CD4-positive, alpha-beta T cell treated with Interleukin-10 for 1 hour (primary cell): ENCODE measurements around the gene ERBB2.
"Not testable (repeated sequence)": the region's sequence is repeated elsewhere in the genome, so short reads cannot be mapped to it uniquely, and the experiment has no call there.

Source experiments
- DNase-seq: peaks from one replicate; pipeline ENCODE4 v3.0.0-alpha.2; 2020

The ERBB2 gene

GRCh38 chr17:39750131-39751015 is 50.5 kb downstream of the ERBB2 start:
- DNase-seq: no peak

- DNase-seq: no peak
Measured at GRCh38 chr17:39751016-39751543, 51.2 kb downstream of the ERBB2 start.

GRCh38 chr17:39751637-39752036 is 51.8 kb downstream of the ERBB2 start:
- no peak for DNase-seq

GRCh38 chr17:39752241-39752881 is 52.5 kb downstream of the ERBB2 start:
- DNase-seq: no peak

- DNase-seq: peak; percentile 82
Measured at GRCh38 chr17:39753514-39754160, 53.8 kb downstream of the ERBB2 start.

- peak; percentile 99 for DNase-seq
Measured at GRCh38 chr17:39754161-39754957, 54.5 kb downstream of the ERBB2 start.

GRCh38 chr17:39754958-39755553 is 55.2 kb downstream of the ERBB2 start:
- DNase-seq: no peak

GRCh38 chr17:39755554-39756379 is 55.9 kb downstream of the ERBB2 start:
- peak; percentile 85 for DNase-seq

- DNase-seq: no peak
Measured at GRCh38 chr17:39756380-39757079, 56.7 kb downstream of the ERBB2 start.

- DNase-seq: no peak
Measured at GRCh38 chr17:39757176-39757662, 57.4 kb downstream of the ERBB2 start.

- DNase-seq: peak; percentile 75
Measured at GRCh38 chr17:39757931-39758873, 58.3 kb downstream of the ERBB2 start.

GRCh38 chr17:39759204-39759603 is 59.3 kb downstream of the ERBB2 start:
- no peak for DNase-seq

- no peak for DNase-seq
Measured at GRCh38 chr17:39761861-39762496, 62.1 kb downstream of the ERBB2 start.

GRCh38 chr17:39763051-39763820 is 63.4 kb downstream of the ERBB2 start:
- DNase-seq: no peak

- not testable (repeated sequence) for DNase-seq
Measured at GRCh38 chr17:39764171-39764570, 64.3 kb downstream of the ERBB2 start.

- DNase-seq: no peak
Measured at GRCh38 chr17:39765175-39765574, 65.3 kb downstream of the ERBB2 start.

GRCh38 chr17:39765766-39766165 is 65.9 kb downstream of the ERBB2 start:
- DNase-seq: no peak

- peak; percentile 33 for DNase-seq
Measured at GRCh38 chr17:39767147-39767546, 67.3 kb downstream of the ERBB2 start.
